ENCODE data around the gene DPH2. TPM values are rescaled to one million over a fixed set of nuclear protein-coding genes. Genes with fewer than 3 reads are reported as not detected.

Gene DPH2
- total and polyA plus RNA-seq, 4 donors: 14.3 to 27.4 (median 19.2) TPM

DNA sequence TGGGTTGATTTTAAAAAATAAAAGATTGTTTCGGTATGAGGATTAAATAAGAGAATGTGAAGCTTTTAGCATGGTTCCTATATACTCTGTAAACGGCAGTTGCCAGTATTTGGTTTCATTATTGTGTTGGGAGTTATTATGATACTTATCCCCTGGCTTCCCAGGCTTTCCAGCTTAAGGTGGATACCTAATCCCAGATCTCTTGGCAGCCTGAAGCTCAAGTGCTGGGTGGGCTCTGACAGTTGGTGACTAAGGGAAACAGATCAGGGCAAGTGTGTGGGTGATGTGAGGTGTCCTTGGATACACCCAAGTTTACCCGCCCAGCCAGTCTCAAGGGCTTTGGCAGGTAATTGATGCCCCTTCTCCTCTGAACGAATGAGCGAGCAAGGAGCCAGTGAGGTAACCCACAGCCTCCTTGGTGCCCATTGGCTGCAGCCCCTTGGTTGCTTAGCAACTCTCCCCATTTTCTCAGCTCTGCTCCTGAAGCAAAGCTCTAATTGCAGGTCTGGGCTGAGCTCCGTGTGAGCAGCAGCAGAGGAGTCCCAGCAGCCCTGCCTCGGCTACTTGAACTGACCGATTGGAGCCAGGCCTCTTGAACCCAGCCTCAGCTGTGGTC, 17.0 kb upstream of the DPH2 start:
- peaks cover 40% of the 10 kb centered on the region for H3K36me3 ChIP-seq (ENCODE audit: control insufficient read depth, insufficient read depth, low read length)
- 25% methylated on average over 7 of the region's 8 CpGs for WGBS (ENCODE audit: insufficient coverage)
- H3K27ac ChIP-seq (ENCODE audit: low read depth, low read length): no peak overlapping the region

DNA sequence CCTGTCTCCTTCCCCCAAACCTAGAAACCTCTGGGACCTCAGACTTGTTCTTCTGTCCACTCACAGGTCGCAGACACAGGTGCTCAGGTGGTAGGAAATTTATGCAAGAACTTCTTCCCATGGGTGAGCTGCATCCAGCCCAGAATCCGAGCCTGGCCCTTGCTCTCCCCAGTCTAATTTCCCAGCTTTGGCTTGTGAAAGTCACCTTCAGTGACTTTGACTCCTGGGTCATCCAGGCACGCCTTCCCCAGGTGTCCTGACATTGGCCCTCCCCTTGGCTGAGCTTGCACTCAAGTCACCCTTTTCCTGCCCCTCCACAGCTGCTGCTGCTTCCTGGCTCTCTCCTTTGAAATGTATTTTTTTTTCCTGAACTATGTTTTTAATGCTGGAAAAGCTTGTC, 16.4 kb upstream of the DPH2 start:
- no peak overlapping the region for H3K4me3 ChIP-seq (ENCODE audit: low read depth, low read length)
- peaks cover 34% of the 10 kb centered on the region for H3K4me1 ChIP-seq (ENCODE audit: control insufficient read depth, insufficient read depth, low read length)
- peak overlapping the region; percentile 34 for H3K27ac ChIP-seq (ENCODE audit: low read depth, low read length)

More for the DNA sequence above, 17.0 kb upstream of the DPH2 start:
- H3K27me3 ChIP-seq (ENCODE audit: control insufficient read depth, insufficient read depth, low read length): no peaks in the 10 kb centered on the region
- peaks cover 39% of the 10 kb centered on the region for H3K4me1 ChIP-seq (ENCODE audit: control insufficient read depth, insufficient read depth, low read length)
- H3K9me3 ChIP-seq (ENCODE audit: control insufficient read depth, insufficient read depth, low read length): no peaks in the 10 kb centered on the region
- no peak overlapping the region for H3K4me3 ChIP-seq (ENCODE audit: low read depth, low read length)
- DNase-seq (ENCODE audit: low read depth in 4 of 6, low spot score in 6 of 6): peak in 4 of 6 donors; percentile 64 to 98 (median 72)

DNA sequence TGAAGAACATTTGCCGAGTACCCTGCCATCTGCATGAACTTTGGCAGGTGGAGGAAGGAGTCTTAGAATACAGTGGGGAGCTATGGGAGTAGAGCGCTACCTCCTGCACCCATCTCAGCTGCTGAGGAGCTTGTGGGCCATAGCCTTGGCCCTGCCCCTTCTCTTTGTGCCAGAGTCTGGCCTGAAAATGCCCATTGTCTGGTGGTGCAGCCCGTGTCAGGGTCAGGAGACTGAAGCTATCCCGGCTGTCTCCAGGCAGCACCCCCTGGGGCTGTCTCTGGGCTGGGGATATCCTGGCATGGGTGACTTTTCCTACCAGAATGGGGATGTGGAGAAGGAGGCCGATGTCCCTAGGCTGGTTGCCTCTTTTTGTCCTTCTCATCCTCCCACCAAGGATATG, 15.8 kb upstream of the DPH2 start:
- peak in 1 of 6 donors; percentile 20 for DNase-seq (ENCODE audit: low read depth in 4 of 6, low spot score in 6 of 6)

More for the DNA sequence above, 16.4 kb upstream of the DPH2 start:
- 60% methylated on average over 2 of the region's 3 CpGs for WGBS (ENCODE audit: insufficient coverage)
- peaks cover 45% of the 10 kb centered on the region for H3K36me3 ChIP-seq (ENCODE audit: control insufficient read depth, insufficient read depth, low read length)
- no peak for DNase-seq (ENCODE audit: low read depth in 4 of 6, low spot score in 6 of 6)
- H3K27me3 ChIP-seq (ENCODE audit: control insufficient read depth, insufficient read depth, low read length): no peaks in the 10 kb centered on the region
- H3K9me3 ChIP-seq (ENCODE audit: control insufficient read depth, insufficient read depth, low read length): no peaks in the 10 kb centered on the region

DNA sequence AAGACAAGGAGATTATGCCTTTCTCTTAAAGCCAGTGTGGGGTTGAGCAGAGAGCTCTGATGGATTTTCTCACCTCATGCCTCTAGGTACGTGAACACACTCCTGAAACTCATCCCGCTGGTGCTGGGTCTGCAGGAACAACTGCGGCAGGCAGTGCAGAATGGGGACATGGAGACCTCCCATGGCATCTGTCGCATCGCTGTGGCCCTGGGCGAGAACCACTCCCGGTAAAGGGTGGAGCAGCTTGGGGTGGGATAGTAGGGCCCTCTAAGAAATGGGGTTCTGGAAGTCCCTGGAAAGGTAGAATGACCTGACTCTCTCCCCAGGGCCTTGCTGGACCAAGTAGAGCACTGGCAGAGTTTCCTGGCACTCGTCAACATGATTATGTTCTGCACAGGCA, 13.6 kb upstream of the DPH2 start:
- Histone ChIP-seq H3K36me3 (ENCODE audit: control insufficient read depth, insufficient read depth, low read length) (peaks cover 44% of the 10 kb centered on the region), H3K4me3 (ENCODE audit: low read depth, low read length) (no peak overlapping the region), H3K27me3 (ENCODE audit: control insufficient read depth, insufficient read depth, low read length) (no peaks in the 10 kb centered on the region), H3K27ac (ENCODE audit: low read depth, low read length) (no peak overlapping the region), H3K9me3 (ENCODE audit: control insufficient read depth, insufficient read depth, low read length) (no peaks in the 10 kb centered on the region), H3K4me1 (ENCODE audit: control insufficient read depth, insufficient read depth, low read length) (peaks cover 18% of the 10 kb centered on the region)
- WGBS (ENCODE audit: insufficient coverage): 97% methylated on average over 8 of the region's 8 CpGs
- no peak for DNase-seq (ENCODE audit: low read depth in 4 of 6, low spot score in 6 of 6)

More for the DNA sequence above, 15.8 kb upstream of the DPH2 start:
- H3K4me3 ChIP-seq (ENCODE audit: low read depth, low read length): no peak overlapping the region
- peaks cover 51% of the 10 kb centered on the region for H3K36me3 ChIP-seq (ENCODE audit: control insufficient read depth, insufficient read depth, low read length)
- 63% methylated on average over 3 of the region's 5 CpGs for WGBS (ENCODE audit: insufficient coverage)
- H3K27me3 ChIP-seq (ENCODE audit: control insufficient read depth, insufficient read depth, low read length): no peaks in the 10 kb centered on the region
- H3K27ac ChIP-seq (ENCODE audit: low read depth, low read length): peak overlapping the region; percentile 34
- H3K4me1 ChIP-seq (ENCODE audit: control insufficient read depth, insufficient read depth, low read length): peaks cover 27% of the 10 kb centered on the region
- H3K9me3 ChIP-seq (ENCODE audit: control insufficient read depth, insufficient read depth, low read length): no peaks in the 10 kb centered on the region

DNA sequence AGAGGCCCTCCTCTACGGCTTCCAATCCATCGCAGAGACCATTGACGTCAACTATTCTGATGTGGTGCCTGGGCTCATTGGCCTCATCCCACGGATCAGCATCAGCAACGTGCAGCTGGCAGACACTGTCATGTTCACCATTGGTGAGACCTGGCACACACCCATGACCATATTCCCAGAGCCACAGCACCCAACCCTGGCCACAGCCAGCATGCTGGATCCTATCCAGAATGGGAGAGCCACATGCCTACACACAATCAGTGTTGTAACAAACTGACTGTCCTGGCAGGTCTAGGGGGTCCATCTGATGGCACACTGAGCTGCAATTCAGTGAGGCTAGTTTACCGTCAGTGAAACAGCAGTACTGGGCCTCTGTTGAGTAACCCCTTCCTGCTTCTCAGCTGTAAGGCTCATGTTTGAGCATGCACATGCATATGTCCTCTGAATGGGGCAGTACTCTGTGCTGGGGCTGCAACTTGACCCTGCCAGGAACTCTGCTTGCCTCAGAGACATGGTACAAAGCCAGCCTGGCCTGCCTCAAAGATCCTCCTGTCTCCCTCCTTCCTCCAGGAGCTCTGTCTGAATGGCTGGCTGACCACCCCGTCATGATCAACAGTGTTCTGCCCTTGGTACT, 12.3 kb upstream of the DPH2 start:
- H3K27ac ChIP-seq (ENCODE audit: low read depth, low read length): no peak overlapping the region
- H3K9me3 ChIP-seq (ENCODE audit: control insufficient read depth, insufficient read depth, low read length): no peaks in the 10 kb centered on the region
- H3K27me3 ChIP-seq (ENCODE audit: control insufficient read depth, insufficient read depth, low read length): no peaks in the 10 kb centered on the region
- H3K36me3 ChIP-seq (ENCODE audit: control insufficient read depth, insufficient read depth, low read length): peaks cover 54% of the 10 kb centered on the region
- H3K4me3 ChIP-seq (ENCODE audit: low read depth, low read length): no peak overlapping the region
- DNase-seq (ENCODE audit: low read depth in 4 of 6, low spot score in 6 of 6): no peak
- peaks cover 18% of the 10 kb centered on the region for H3K4me1 ChIP-seq (ENCODE audit: control insufficient read depth, insufficient read depth, low read length)
- WGBS (ENCODE audit: insufficient coverage): 88% methylated on average over 7 of the region's 7 CpGs

DNA sequence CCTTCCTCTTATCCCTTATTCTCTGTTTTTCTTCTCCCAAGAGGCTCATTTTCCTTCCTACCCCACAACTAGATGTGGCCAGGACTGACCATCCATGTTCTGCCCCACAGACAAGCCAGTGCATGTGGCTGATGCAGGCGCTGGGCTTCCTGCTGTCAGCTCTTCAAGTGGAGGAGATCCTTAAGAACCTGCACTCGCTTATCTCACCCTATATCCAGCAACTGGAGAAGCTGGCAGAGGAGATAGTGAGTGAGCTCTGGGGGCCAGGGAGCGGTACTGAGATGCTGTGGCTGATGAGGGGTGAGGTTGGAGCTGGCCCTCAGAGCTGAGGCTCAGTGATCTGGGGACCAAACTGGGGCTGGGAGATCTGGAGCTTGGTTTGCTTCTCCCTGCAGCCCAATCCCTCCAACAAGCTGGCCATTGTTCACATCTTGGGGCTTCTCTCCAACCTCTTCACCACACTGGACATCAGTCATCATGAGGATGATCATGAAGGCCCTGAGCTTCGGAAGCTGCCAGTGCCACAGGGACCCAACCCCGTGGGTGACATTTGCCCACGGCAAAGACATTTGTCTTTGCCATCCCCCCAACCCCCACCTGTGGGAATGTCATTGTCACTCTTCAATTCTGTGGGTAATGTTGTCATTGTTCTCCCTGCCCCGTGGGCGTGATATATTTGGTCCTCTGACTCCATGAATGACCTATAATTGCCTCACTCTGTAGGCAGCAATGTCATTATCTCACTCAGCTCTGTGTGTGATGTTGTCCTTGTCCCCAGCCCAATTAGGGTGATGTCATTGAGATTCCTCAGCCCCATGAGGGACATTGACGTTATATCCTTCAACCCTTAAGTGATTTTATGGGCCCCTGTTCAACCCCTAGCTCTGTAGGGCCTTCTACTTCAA, 11.2 kb upstream of the DPH2 start:
- no peaks in the 10 kb centered on the region for H3K9me3 ChIP-seq (ENCODE audit: control insufficient read depth, insufficient read depth, low read length)
- H3K27me3 ChIP-seq (ENCODE audit: control insufficient read depth, insufficient read depth, low read length): no peaks in the 10 kb centered on the region
- no peak overlapping the region for H3K27ac ChIP-seq (ENCODE audit: low read depth, low read length)
- 72% methylated on average over 2 of the region's 9 CpGs for WGBS (ENCODE audit: insufficient coverage)
- DNase-seq (ENCODE audit: low read depth in 4 of 6, low spot score in 6 of 6): peak in 1 of 6 donors; percentile 47
- no peak overlapping the region for H3K4me3 ChIP-seq (ENCODE audit: low read depth, low read length)
- H3K4me1 ChIP-seq (ENCODE audit: control insufficient read depth, insufficient read depth, low read length): peaks cover 9% of the 10 kb centered on the region
- H3K36me3 ChIP-seq (ENCODE audit: control insufficient read depth, insufficient read depth, low read length): peaks cover 59% of the 10 kb centered on the region

DNA sequence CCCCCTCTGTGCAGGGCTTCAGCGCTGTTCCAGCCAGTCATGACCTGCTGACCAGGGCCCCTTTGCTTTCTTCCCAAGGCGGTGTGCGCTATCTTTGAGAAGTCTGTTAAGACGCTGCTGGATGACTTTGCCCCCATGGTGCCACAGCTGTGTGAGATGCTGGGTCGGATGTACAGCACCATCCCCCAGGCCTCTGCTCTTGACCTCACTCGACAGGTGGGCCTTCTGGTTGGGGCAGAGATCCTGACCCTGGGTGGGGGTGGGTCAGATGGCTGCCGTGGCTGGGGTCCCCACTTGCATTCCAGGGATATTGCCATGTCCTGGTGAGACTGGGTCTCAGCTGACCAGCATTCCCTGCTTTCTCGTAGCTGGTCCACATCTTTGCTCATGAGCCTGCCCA, 9.0 kb upstream of the DPH2 start:
- H3K27ac ChIP-seq (ENCODE audit: low read depth, low read length): no peak overlapping the region

DNA sequence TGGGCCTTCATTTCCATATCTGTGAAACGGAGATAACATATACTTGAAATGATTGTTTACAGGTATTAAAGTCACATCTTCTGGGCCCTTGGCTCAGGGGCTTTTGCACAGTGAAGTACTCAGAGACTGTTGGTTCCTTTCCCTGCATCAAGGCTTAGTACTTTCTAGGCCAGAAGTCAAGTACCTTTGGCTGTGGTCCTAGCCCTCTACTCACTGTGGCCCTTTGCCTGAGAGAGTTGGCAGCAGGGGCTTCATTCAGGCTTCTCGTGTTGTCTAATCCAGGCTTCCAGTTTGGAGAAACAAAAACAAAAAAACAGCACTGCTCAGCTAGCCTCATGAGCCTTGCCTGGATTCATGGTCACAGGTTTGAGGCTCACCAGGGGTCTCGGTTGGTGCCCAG, 8.1 kb upstream of the DPH2 start:
- Histone ChIP-seq H3K27ac (ENCODE audit: low read depth, low read length) (no peak overlapping the region), H3K27me3 (ENCODE audit: control insufficient read depth, insufficient read depth, low read length) (no peaks in the 10 kb centered on the region), H3K36me3 (ENCODE audit: control insufficient read depth, insufficient read depth, low read length) (peaks cover 80% of the 10 kb centered on the region), H3K4me3 (ENCODE audit: low read depth, low read length) (no peak overlapping the region), H3K9me3 (ENCODE audit: control insufficient read depth, insufficient read depth, low read length) (no peaks in the 10 kb centered on the region), H3K4me1 (ENCODE audit: control insufficient read depth, insufficient read depth, low read length) (no peaks in the 10 kb centered on the region)
- WGBS (ENCODE audit: insufficient coverage): 77% methylated on average over 2 of the region's 3 CpGs
- DNase-seq (ENCODE audit: low read depth in 4 of 6, low spot score in 6 of 6): peak in 1 of 6 donors; percentile 24

More for the DNA sequence above, 9.0 kb upstream of the DPH2 start:
- H3K9me3 ChIP-seq (ENCODE audit: control insufficient read depth, insufficient read depth, low read length): no peaks in the 10 kb centered on the region
- DNase-seq (ENCODE audit: low read depth in 4 of 6, low spot score in 6 of 6): no peak
- no peaks in the 10 kb centered on the region for H3K4me1 ChIP-seq (ENCODE audit: control insufficient read depth, insufficient read depth, low read length)
- H3K27me3 ChIP-seq (ENCODE audit: control insufficient read depth, insufficient read depth, low read length): no peaks in the 10 kb centered on the region
- peaks cover 78% of the 10 kb centered on the region for H3K36me3 ChIP-seq (ENCODE audit: control insufficient read depth, insufficient read depth, low read length)
- WGBS (ENCODE audit: insufficient coverage): 89% methylated on average over 8 of the region's 8 CpGs
- H3K4me3 ChIP-seq (ENCODE audit: low read depth, low read length): no peak overlapping the region

DNA sequence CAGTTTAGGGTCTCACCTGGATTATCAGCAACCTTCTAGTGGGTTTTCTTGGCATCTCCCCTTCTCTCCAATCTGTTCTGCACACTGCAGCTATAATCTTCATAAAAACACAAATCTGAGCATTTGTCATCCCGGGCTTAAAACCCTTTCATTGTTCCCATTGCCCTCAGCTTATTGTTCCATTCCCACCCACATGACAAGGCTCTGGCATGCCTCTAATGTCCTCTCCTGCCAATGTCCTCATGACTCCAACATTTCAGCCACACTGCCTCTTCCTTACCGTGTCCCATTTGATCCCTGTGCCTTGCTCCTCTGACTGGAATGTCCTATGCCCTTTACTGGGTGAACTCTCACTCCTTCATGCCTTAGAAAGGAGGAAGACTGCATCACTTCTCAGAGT, 7.5 kb upstream of the DPH2 start:
- no peaks in the 10 kb centered on the region for H3K9me3 ChIP-seq (ENCODE audit: control insufficient read depth, insufficient read depth, low read length)
- H3K27me3 ChIP-seq (ENCODE audit: control insufficient read depth, insufficient read depth, low read length): no peaks in the 10 kb centered on the region
- no peak for DNase-seq (ENCODE audit: low read depth in 4 of 6, low spot score in 6 of 6)
- peaks cover 80% of the 10 kb centered on the region for H3K36me3 ChIP-seq (ENCODE audit: control insufficient read depth, insufficient read depth, low read length)
- no peaks in the 10 kb centered on the region for H3K4me1 ChIP-seq (ENCODE audit: control insufficient read depth, insufficient read depth, low read length)
- no peak overlapping the region for H3K27ac ChIP-seq (ENCODE audit: low read depth, low read length)
- WGBS (ENCODE audit: insufficient coverage): 100% methylated on average over 2 of the region's 2 CpGs
- no peak overlapping the region for H3K4me3 ChIP-seq (ENCODE audit: low read depth, low read length)

All from spinal cord (tissue), 10 donors.